Measurements from ENCODE around the gene UST.
"Not testable (repeated sequence)": the region's sequence is repeated elsewhere in the genome, so short reads cannot be mapped to it uniquely, and the experiment has no call there.

Gene UST

GRCh38 chr6:148737806-148738205 is 9.0 kb upstream of the UST start:
- no peak for DNase-seq

- no peak for DNase-seq
These were observed 7.6 kb upstream of the UST start for GRCh38 chr6:148738946-148739821.

GRCh38 chr6:148739822-148740128 is 7.1 kb upstream of the UST start:
- no peak for DNase-seq

- no peak for DNase-seq
These were observed 3.4 kb upstream of the UST start for GRCh38 chr6:148743476-148743875.

GRCh38 chr6:148745926-148746325 is 904 bp upstream of the UST start:
- DNase-seq = no peak

- no peak for DNase-seq
These were observed 278 bp downstream of the UST start for GRCh38 chr6:148747145-148747470.

GRCh38 chr6:148747471-148748165 is 788 bp downstream of the UST start:
- DNase-seq = peak; percentile 19

GRCh38 chr6:148749674-148750073 is 2.8 kb downstream of the UST start:
- no peak for DNase-seq

GRCh38 chr6:148750838-148751792 is 4.3 kb downstream of the UST start:
- DNase-seq = no peak

- DNase-seq = no peak
These were observed 5.0 kb downstream of the UST start for GRCh38 chr6:148751793-148752170.

- DNase-seq = not testable (repeated sequence)
These were observed 8.5 kb downstream of the UST start for GRCh38 chr6:148755379-148755778.

GRCh38 chr6:148757944-148758480 is 11.2 kb downstream of the UST start:
- DNase-seq = no peak

- DNase-seq = no peak
These were observed 11.7 kb downstream of the UST start for GRCh38 chr6:148758492-148758891.

GRCh38 chr6:148760258-148760534 is 13.4 kb downstream of the UST start:
- DNase-seq = no peak

- peak; percentile 67 for DNase-seq
These were observed 14.0 kb downstream of the UST start for GRCh38 chr6:148760568-148761526.

GRCh38 chr6:148761527-148762011 is 14.7 kb downstream of the UST start:
- DNase-seq = peak; percentile 27

GRCh38 chr6:148762231-148762630 is 15.4 kb downstream of the UST start:
- DNase-seq = no peak

GRCh38 chr6:148764259-148765020 is 17.6 kb downstream of the UST start:
- not testable (repeated sequence) for DNase-seq

- DNase-seq = peak; percentile 14
These were observed 19.3 kb downstream of the UST start for GRCh38 chr6:148765898-148766808.

GRCh38 chr6:148768646-148769270 is 21.9 kb downstream of the UST start:
- DNase-seq = no peak
